ENCODE measurements around the gene TRAPPC3. TPM values are rescaled to one million over a fixed set of nuclear protein-coding genes. Genes with fewer than 3 reads are reported as not detected.

Gene TRAPPC3
- total RNA-seq, 1 experiment from 2014 or later = 168 TPM

DNA sequence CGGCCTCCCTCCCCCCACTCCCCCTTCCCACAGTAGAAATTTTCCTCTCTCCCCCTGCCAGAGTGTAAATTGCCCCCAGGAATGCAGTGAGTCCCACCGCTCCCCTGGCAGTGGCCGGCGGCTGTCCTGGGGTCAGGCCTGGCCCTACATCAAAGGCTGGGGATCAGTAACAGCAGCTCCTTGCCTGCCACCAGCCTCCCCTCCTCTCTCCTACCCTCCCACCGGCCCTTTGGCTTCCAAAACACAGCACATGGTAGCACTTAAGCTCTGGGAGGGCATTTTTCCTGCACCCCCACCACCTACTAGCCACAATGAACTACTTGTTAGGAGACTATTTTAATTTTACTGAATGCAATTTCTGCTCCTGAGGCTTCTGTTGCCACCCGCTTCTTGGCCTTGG is 15.3 kb downstream of the TRAPPC3 start:
- in situ Hi-C loops (cut with HindIII; ENCODE audit: low sequenced_read_pairs) = no loop called here

GRCh38 chr1:36133484-36133883 is 15.8 kb downstream of the TRAPPC3 start:
- DNase-seq (ENCODE audit: low spot score) = no peak
- in situ Hi-C loops (cut with HindIII; ENCODE audit: low sequenced_read_pairs) = no loop called here

More for the DNA sequence above, 15.3 kb downstream of the TRAPPC3 start:
- no peak for DNase-seq (ENCODE audit: low spot score)

DNA sequence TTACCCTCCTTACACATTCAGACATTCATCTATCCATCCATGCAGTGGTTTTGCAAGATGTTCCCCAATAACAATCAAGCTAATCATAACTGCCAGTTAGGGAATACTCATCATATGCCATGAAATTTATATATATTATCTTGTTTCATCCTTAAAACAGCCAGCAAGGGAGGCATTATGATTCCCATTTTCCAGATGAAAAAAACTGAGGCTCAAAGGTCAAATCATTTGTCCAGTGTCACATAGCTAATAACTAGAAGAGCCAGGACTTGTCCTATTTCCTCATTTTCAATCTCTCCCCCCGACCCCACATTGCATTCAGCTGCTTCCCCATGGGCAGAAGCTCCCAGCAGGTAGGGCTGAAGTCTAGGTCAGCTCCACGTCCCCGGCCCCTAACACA is 17.3 kb downstream of the TRAPPC3 start:
- in situ Hi-C loops (cut with HindIII; ENCODE audit: low sequenced_read_pairs) = no loop called here
- no peak for DNase-seq (ENCODE audit: low spot score)

- no peak for DNase-seq (ENCODE audit: low spot score)
- in situ Hi-C loops (cut with HindIII; ENCODE audit: low sequenced_read_pairs) = no loop called here
Observed at GRCh38 chr1:36128905-36129206, 20.4 kb downstream of the TRAPPC3 start.

DNA sequence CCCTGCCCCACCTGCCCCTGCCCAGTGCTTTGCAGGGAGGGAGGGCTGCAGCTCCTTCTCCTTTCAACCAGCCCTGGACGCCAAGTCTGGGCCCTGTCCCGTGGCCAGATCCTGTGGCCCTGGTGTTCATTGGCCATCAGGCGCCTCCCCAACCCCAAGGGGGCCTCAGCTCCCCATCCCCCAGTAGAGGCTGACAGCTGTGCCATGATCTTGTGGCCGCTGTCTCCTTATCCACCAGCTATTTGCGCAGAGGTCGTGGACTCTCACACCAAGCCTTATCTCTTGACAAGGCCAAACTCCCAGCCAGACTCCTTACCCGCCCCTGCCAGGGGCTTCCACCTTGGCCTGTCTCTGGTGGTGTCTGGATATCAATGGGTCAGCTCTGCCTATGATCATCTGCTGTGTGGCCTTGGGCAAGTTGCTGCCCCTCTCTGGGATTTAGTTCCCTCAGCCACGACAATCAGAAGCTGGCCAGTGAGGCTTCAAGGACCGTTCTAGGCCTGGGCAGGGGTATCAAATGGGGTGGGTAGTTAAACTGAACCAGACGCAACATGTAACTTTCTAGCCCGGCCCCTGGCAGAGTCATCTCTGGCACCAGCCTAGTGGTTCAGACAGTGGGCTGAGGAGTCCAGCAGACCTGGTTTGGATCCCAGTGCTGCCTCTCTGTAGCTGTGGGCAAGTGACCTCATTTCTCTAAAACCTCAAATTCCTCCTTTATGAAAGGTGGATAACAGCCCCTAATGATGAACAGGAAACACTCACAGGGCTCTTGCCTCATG is 21.0 kb downstream of the TRAPPC3 start:
- in situ Hi-C loops (cut with HindIII; ENCODE audit: low sequenced_read_pairs) = no loop called here
- no peak for DNase-seq (ENCODE audit: low spot score)

- DNase-seq (ENCODE audit: low spot score) = no peak
- in situ Hi-C loops (cut with HindIII; ENCODE audit: low sequenced_read_pairs) = no loop called here
Observed at GRCh38 chr1:36126797-36127500, 22.3 kb downstream of the TRAPPC3 start.

DNA sequence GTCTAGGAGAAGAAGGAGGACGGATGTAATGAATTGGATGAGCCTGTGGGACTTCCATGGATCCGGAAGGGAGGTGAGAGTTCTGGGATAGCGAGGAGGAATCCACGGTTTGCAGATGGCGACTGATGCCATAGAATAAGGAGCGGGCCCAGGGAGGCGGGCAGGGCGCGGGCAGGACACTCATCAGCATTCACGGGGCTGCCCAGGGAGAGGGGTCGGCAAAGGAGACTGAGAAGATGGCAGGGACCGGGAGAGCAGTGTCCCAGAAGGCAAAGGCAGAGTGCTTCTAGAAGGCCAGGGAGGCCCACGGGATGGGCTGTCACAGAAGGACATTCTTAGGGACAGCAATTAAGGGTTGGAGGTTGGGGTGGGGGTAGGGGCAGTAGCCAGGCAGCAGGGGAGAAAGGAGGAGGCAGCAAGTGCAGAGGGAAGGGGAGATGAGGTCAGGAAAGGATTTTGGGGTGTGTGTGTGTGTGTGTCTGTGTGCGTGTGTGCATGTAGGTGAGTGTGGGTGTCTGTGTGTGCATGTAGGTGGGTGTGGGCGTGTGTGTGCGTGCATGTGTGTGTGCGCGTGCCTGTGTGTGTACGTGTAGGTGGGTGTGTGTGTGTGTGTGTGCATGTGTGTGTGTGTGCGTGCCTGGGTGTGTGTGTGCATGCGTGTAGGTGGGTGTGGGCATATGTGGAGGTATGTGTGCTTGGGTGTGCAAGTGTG is 23.1 kb downstream of the TRAPPC3 start:
- in situ Hi-C loops (cut with HindIII; ENCODE audit: low sequenced_read_pairs) = no loop called here

DNA sequence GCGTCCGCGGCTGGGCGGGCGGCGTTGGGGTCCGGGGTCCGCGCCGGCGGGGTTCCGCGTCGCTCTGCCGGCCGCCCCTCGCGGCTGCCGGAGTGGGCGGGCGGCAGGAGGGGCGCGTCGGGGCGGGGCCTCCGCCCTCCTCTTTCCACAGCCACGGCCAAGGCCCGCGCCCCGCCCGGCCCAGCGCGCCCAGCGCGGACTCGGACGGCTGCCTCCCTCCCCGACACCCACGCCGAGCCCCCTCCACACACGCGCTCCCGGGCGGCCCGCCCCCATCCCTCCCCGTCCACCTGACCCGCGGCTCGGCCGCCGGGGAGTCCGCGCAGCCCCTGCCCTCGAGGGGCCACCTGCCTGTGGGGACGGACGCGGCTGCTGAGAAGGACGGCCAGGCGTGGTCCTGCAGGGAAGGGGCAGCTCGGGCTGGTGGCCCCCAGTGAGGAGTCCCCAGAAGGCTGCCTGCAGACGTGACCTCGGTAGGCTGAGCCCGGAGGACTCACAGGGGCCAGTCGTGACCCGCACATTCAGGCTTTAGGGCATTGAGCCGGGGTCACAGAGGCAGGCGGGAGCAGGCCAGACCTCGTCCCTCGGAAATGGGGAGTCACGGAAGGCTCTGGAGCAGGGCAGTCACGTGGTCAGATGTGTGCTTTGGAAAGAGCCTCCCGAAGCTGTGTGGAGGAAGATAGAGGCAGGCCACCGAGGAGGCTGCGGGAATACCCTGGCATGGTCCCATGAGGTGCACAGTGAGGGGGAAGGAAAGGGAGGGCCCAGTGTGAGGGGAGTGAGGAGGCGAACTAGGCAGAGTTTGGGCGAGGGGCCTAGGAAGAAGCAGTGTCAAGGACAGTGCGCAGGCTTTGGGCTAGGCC is 23.9 kb downstream of the TRAPPC3 start, which contains the start of gene COL8A2:
COL8A2 (minus strand) TSS at position 94 of the 863 bp plus-strand sequence. CDS start 24,980 bp downstream, outside the sequence.
- no peak for DNase-seq (ENCODE audit: low spot score)
- in situ Hi-C loops (cut with HindIII; ENCODE audit: low sequenced_read_pairs) = no loop called here

More for the DNA sequence above, 23.1 kb downstream of the TRAPPC3 start:
- DNase-seq (ENCODE audit: low spot score) = no peak

- no peak for DNase-seq (ENCODE audit: low spot score)
- in situ Hi-C loops (cut with HindIII; ENCODE audit: low sequenced_read_pairs) = no loop called here
Observed at GRCh38 chr1:36124404-36125128, 24.7 kb downstream of the TRAPPC3 start.

- in situ Hi-C loops (cut with HindIII; ENCODE audit: low sequenced_read_pairs) = no loop called here
- no peak for DNase-seq (ENCODE audit: low spot score)
Observed at GRCh38 chr1:36123356-36123755, 25.9 kb downstream of the TRAPPC3 start.

- in situ Hi-C loops (cut with HindIII; ENCODE audit: low sequenced_read_pairs) = no loop called here
Observed at GRCh38 chr1:36122062-36123030, 26.9 kb downstream of the TRAPPC3 start.

DNA sequence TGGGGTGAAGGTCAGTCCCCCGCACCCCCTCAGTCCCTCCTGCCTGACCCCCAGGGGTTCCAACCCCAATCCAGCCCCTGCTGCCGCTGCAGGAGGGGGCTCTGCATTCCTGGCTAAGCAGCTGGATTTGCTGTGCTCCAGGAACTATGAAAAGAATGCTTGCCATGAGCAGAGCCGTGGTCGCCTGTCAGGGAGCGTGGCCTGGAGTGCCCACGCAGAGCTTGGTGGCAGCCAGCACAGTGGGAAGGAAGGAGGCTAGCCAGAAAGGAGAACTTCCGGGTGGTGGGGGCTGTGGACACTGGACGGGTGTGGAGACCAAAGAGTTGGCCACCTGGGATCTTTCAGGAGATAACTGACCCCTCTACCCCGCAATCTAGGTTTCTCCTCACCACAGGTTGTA is 29.8 kb downstream of the TRAPPC3 start:
- no peak for DNase-seq (ENCODE audit: low spot score)
- in situ Hi-C loops (cut with HindIII; ENCODE audit: low sequenced_read_pairs) = no loop called here

More at GRCh38 chr1:36122062-36123030, 26.9 kb downstream of the TRAPPC3 start:
- DNase-seq (ENCODE audit: low spot score) = no peak

DNA sequence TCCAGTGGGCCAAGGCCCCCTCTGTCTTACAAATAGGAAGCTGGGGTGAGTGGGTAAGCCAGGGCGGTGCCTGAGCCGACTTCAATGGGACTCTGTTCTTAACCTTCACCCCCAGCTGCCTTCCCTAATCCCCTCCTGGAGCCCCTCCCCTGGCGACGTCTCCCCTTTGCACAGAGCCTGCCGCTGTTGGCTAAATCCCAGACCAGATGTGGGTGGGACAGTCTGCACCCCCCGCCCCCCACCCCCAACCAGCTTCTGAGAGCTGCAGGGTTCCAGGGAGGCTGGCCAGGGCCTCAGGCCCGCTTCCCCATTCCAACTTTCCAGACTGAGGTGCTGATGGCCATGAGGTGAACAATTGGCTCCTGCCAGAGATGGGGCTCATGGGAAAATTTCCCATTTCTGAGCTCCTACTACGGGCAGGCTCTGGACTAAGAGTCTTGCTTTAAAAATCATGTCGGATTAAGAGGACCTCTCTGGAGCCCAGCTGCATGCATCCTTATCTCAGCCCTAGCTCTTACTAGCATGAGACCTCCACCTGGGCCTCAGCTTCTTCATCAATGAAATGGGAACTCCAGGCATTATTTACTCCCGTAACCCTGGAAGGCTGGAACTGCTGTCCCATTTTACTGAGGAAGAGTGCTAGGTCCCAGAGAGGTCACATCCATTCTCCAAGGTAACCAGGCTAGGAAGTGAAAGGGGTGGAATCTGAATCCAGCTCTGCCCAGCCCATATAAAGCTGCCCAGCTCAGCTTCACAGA is 30.7 kb downstream of the TRAPPC3 start:
- no peak for DNase-seq (ENCODE audit: low spot score)
- in situ Hi-C loops (cut with HindIII; ENCODE audit: low sequenced_read_pairs) = no loop called here

DNA sequence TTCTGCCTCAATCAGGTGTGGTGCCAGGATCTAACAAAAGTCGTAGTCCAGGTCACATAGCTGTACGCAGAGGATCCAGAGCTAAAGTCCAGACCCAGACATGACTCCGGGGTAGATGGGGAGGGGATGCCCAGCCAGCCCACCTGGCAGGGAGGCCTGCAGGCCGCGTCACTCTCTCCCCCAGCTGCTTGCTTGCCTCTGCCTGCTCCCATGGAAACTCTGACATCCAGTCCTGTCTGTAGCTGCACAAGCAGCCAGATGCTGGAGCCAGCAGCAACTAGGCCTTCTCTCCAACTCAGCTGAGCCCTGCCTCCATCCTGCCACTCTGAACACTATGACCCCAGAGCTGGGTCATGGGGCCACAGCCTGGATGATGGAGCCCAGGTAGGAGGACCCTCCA is 32.4 kb downstream of the TRAPPC3 start:
- in situ Hi-C loops (cut with HindIII; ENCODE audit: low sequenced_read_pairs) = no loop called here

GRCh38 chr1:36115931-36116330 is 33.4 kb downstream of the TRAPPC3 start:
- in situ Hi-C loops (cut with HindIII; ENCODE audit: low sequenced_read_pairs) = no loop called here
- DNase-seq (ENCODE audit: low spot score) = no peak

More for the DNA sequence above, 32.4 kb downstream of the TRAPPC3 start:
- no peak for DNase-seq (ENCODE audit: low spot score)

GRCh38 chr1:36115200-36115669 is 34.1 kb downstream of the TRAPPC3 start:
- in situ Hi-C loops (cut with HindIII; ENCODE audit: low sequenced_read_pairs) = no loop called here
- peak; percentile 89 for DNase-seq (ENCODE audit: low spot score)

GRCh38 chr1:36114371-36114770 is 34.9 kb downstream of the TRAPPC3 start:
- in situ Hi-C loops (cut with HindIII; ENCODE audit: low sequenced_read_pairs) = no loop called here
- DNase-seq (ENCODE audit: low spot score) = no peak

Measured in G401 (cell line).